WTC11 (cell line): ENCODE results near the gene GSC. TPM values are rescaled to one million over a fixed set of nuclear protein-coding genes. Genes with fewer than 3 reads are reported as not detected.

ENCODE experiments used
- ATAC-seq: fragments of 200-7000 bp; cut with Tn5 transposase; 2 replicates; pipeline ENCODE4 v1.10.0; 2021; ENCODE audit warnings: mild to moderate bottlenecking, moderate library complexity
- CTCF ChIA-PET: fragments of 300-600 bp; sonication (Branson Sonifier 250); formaldehyde crosslinking; loops from one replicate; lab custom pipeline; 2021; ENCODE audit warnings: antibody characterized with exemption; lab: Charles Lee
- POLR2A ChIA-PET: fragments of 350-600 bp; sonication (Branson Sonifier 250); formaldehyde crosslinking; loops from one replicate; lab custom pipeline; 2021; ENCODE audit warnings: antibody characterized with exemption; lab: Charles Lee
- DNase-seq: peaks from one replicate; pipeline ENCODE4 v3.0.0; 2021; ENCODE audit warnings: low spot score
- H3K27ac Mint-ChIP-seq: 2 replicates; pipeline ENCODE4 v1.8.0; 2021; ENCODE audit warnings: mixed read lengths
- H3K27me3 Mint-ChIP-seq: 2 replicates; pipeline ENCODE4 v1.8.0; 2021; ENCODE audit warnings: low read depth, mild to moderate bottlenecking, moderate library complexity, mixed read lengths
- H3K36me3 Mint-ChIP-seq: 2 replicates; pipeline ENCODE4 v1.8.0; 2021; ENCODE audit warnings: mixed read lengths
- H3K4me1 Mint-ChIP-seq: 2 replicates; pipeline ENCODE4 v1.8.0; 2022; ENCODE audit warnings: mixed read lengths
- H3K4me3 Mint-ChIP-seq: 2 replicates; pipeline ENCODE4 v1.8.0; 2021; ENCODE audit warnings: mild to moderate bottlenecking, moderate library complexity, mixed read lengths
- H3K9me3 Mint-ChIP-seq: 2 replicates; pipeline ENCODE4 v1.8.0; 2021; ENCODE audit warnings: mixed read lengths
- CBFB ChIP-seq: sonication (generic); formaldehyde crosslinking; IDR thresholded peaks from 2 replicates; pipeline ENCODE4 v1.8.1; 2022; ENCODE audit warnings: mild to moderate bottlenecking, low read depth, missing genetic modification reagents
- E2F1 ChIP-seq: sonication (generic); formaldehyde crosslinking; IDR thresholded peaks from 2 replicates; pipeline ENCODE4 v1.8.0; 2022; ENCODE audit warnings: mild to moderate bottlenecking, missing genetic modification reagents
- E2F5 ChIP-seq: sonication (generic); formaldehyde crosslinking; IDR thresholded peaks from 2 replicates; pipeline ENCODE4 v1.8.1; 2022; ENCODE audit warnings: mild to moderate bottlenecking, moderate library complexity, missing genetic modification reagents
- EMX1 ChIP-seq: fragments of 250-450 bp; sonication (Bioruptor Pico); IDR thresholded peaks from 2 replicates; pipeline ENCODE4 v1.8.0; 2021; ENCODE audit warnings: mild to moderate bottlenecking
- ETV6 ChIP-seq: sonication (generic); formaldehyde crosslinking; IDR thresholded peaks from 2 replicates; pipeline ENCODE4 v1.8.1; 2022; ENCODE audit warnings: mild to moderate bottlenecking, missing genetic modification reagents
- GTF2I ChIP-seq: fragments of 250-450 bp; sonication (Bioruptor Pico); conservative IDR thresholded peaks from 2 replicates; pipeline ENCODE4 v1.4.0; 2021; ENCODE audit warnings: mild to moderate bottlenecking
- HMGA2 ChIP-seq: fragments of 250-450 bp; sonication (Bioruptor Pico); IDR thresholded peaks from 2 replicates; pipeline ENCODE4 v1.4.0; 2021; ENCODE audit warnings: mild to moderate bottlenecking, moderate library complexity
- HMGXB4 ChIP-seq: sonication (generic); formaldehyde crosslinking; IDR thresholded peaks from 2 replicates; pipeline ENCODE4 v1.8.1; 2023; ENCODE audit warnings: mild to moderate bottlenecking, moderate library complexity, missing genetic modification reagents
- IRF1 ChIP-seq: sonication (generic); formaldehyde crosslinking; IDR thresholded peaks from 2 replicates; pipeline ENCODE4 v1.8.0; 2023; ENCODE audit warnings: missing genetic modification reagents
- JAZF1 ChIP-seq: fragments of 250-450 bp; sonication (Bioruptor Pico); IDR thresholded peaks from 2 replicates; pipeline ENCODE4 v1.9.0; 2021; ENCODE audit warnings: moderate library complexity, mild to moderate bottlenecking, inconsistent platforms
- MAX ChIP-seq: sonication (generic); formaldehyde crosslinking; IDR thresholded peaks from 2 replicates; pipeline ENCODE4 v1.8.0; 2022; ENCODE audit warnings: mild to moderate bottlenecking, missing genetic modification reagents
- NR3C1 ChIP-seq: sonication (generic); formaldehyde crosslinking; conservative IDR thresholded peaks from 2 replicates; pipeline ENCODE4 v1.8.1; 2023; ENCODE audit warnings: low read depth, mild to moderate bottlenecking, missing genetic modification reagents
- PREB ChIP-seq: sonication (generic); formaldehyde crosslinking; IDR thresholded peaks from 2 replicates; pipeline ENCODE4 v1.8.1; 2022; ENCODE audit warnings: mild to moderate bottlenecking, missing genetic modification reagents, moderate library complexity, borderline replicate concordance
- RORB ChIP-seq: fragments of 250-450 bp; sonication (Bioruptor Pico); IDR thresholded peaks from 2 replicates; pipeline ENCODE4 v1.9.0; 2021; ENCODE audit warnings: mild to moderate bottlenecking
- SP1 ChIP-seq: sonication (generic); formaldehyde crosslinking; conservative IDR thresholded peaks from 2 replicates; pipeline ENCODE4 v1.8.1; 2022; ENCODE audit warnings: missing genetic modification reagents
- ZBTB43 ChIP-seq: sonication (generic); formaldehyde crosslinking; IDR thresholded peaks from 2 replicates; pipeline ENCODE4 v1.8.1; 2023; ENCODE audit warnings: mild to moderate bottlenecking, missing genetic modification reagents
- ZNF219 ChIP-seq: sonication (generic); formaldehyde crosslinking; IDR thresholded peaks from 2 replicates; pipeline ENCODE4 v1.8.0; 2023; ENCODE audit warnings: missing genetic modification reagents, mild to moderate bottlenecking, borderline replicate concordance
- ZNF263 ChIP-seq: sonication (generic); formaldehyde crosslinking; IDR thresholded peaks from 2 replicates; pipeline ENCODE4 v1.8.1; 2022; ENCODE audit warnings: low read depth, mild to moderate bottlenecking, moderate library complexity, missing genetic modification reagents
- ZNF317 ChIP-seq: sonication (generic); formaldehyde crosslinking; IDR thresholded peaks from 2 replicates; pipeline ENCODE4 v1.8.1; 2023; ENCODE audit warnings: low read depth, mild to moderate bottlenecking, moderate library complexity, missing genetic modification reagents, borderline replicate concordance
- ZNF671 ChIP-seq: fragments of 250-450 bp; sonication (Bioruptor Pico); IDR thresholded peaks from 2 replicates; pipeline ENCODE4 v1.8.0; 2021; ENCODE audit warnings: mild to moderate bottlenecking
- total RNA-seq: library from RNA; stranded (reverse); gene quantifications from 3 replicates; pipeline ENCODE4 v1.2.3, GENCODE V29; 2021
- TF ChIP-seq, protein P1 (sequence below): fragments of 250-450 bp; sonication (Bioruptor Pico); IDR thresholded peaks from 2 replicates; pipeline ENCODE4 v1.9.0; 2021; ENCODE audit warnings: moderate library complexity, mild to moderate bottlenecking, inconsistent platforms, borderline replicate concordance

The GSC gene
- total RNA-seq, 1 experiment from 2014 or later = 4.4 TPM

DNA sequence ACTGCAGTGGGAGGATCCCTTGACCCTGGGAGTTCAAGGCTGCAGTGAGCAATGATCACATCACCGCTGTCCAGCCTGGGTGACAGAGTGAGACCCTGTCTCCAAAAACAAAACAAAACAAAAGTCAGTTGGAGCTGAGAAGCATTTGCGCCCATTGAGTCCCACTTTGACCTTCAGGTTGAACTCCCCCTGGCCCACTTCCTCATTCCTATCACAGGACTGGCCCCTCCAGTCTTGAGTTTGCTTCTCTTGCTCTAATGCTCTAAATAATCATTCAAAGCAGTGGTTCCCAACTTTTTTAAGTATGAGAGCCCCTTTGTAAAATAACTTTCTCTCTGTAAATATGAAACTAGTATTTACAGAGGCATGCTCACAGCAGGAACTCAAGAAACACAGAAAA lies 28.0 kb upstream of the GSC start (continued):
- TF ChIP-seq ZBTB43 (no peak), PREB (CRISPR knock-in tag) (no peak), E2F5 (no peak), RORB (CRISPR knock-in tag) (no peak)

DNA sequence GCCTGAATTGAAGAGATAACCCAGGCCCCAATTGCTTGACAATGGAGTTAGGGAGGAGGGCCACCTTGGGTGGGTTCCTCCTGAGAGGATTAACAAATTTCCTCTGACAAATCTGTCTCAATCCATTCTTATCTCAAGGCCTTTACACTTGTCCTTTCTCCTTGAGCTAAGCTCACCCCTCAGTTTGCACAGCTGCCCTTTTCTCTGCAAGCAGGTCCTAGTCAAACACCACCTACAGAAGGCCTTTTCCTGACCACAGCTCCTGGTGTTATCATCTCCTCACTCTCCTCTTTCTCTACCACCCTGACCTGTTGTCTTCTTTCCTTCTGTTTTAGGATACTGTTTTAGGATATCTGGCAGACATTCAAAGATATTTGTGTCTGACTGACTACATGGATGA lies 26.4 kb upstream of the GSC start:
- ChIA-PET CTCF (interaction anchor here (0.7 kb wide), 1 partner anchor 89 kb away, joined by 3 read pairs; no protein-coding TSS in a partner anchor), POLR2A (no interaction called here)
- DNase-seq (no peak), ATAC-seq (no peak)
- Mint-ChIP-seq H3K36me3 (no peaks in the 10 kb centered on the region), H3K27me3 (no peaks in the 10 kb centered on the region; the same call in 1 of the 2 replicates), H3K4me1 (no peaks in the 10 kb centered on the region), H3K9me3 (no peaks in the 10 kb centered on the region), H3K4me3 (no peak overlapping the region), H3K27ac (no peak overlapping the region)
- TF ChIP-seq ZNF671 (CRISPR knock-in tag) = no peak
- TF ChIP-seq, protein P1, sequence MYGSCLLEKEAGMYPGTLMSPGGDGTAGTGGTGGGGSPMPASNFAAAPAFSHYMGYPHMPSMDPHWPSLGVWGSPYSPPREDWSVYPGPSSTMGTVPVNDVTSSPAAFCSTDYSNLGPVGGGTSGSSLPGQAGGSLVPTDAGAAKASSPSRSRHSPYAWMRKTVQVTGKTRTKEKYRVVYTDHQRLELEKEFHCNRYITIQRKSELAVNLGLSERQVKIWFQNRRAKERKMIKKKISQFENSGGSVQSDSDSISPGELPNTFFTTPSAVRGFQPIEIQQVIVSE (CRISPR knock-in tag) = no peak
- no peak for TF ChIP-seq CBFB (CRISPR knock-in tag)
- no peak for TF ChIP-seq EMX1 (CRISPR knock-in tag)
- no peak for TF ChIP-seq SP1 (CRISPR knock-in tag)
- no peak for TF ChIP-seq IRF1 (CRISPR knock-in tag)
- no peak for TF ChIP-seq ZNF219 (CRISPR knock-in tag)
- no peak for TF ChIP-seq JAZF1
- TF ChIP-seq E2F1 = no peak
- no peak for TF ChIP-seq ETV6 (CRISPR knock-in tag)
- no peak for TF ChIP-seq ZNF317
- no peak for TF ChIP-seq GTF2I (CRISPR knock-in tag)
- TF ChIP-seq MAX (CRISPR knock-in tag) = no peak
- no peak for TF ChIP-seq HMGXB4 (CRISPR knock-in tag)
- TF ChIP-seq NR3C1 (CRISPR knock-in tag) = no peak
- no peak for TF ChIP-seq ZNF263 (CRISPR knock-in tag)
- no peak for TF ChIP-seq HMGA2 (CRISPR knock-in tag)
